ENCODE results near the gene STAT6.

STAT6 gene

DNA sequence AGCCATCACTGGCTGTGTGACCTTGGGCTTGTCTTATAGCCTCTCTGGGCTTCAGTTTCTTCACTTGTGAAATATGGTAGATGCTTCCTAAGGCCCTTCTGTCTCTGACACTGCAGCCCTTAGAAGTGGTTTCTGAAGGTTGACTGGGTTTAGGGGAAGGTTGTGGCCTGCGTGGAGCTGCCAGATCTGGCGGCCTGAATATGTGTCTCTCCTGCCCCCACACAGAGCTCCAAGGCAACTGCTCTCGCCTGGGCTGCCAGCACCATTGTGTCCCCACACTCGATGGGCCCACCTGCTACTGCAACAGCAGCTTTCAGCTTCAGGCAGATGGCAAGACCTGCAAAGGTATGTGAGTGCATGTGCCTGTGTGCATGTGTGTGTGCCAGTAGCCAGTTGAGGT lies 32.3 kb upstream of the STAT6 start:
- DNase-seq: no peak

DNA sequence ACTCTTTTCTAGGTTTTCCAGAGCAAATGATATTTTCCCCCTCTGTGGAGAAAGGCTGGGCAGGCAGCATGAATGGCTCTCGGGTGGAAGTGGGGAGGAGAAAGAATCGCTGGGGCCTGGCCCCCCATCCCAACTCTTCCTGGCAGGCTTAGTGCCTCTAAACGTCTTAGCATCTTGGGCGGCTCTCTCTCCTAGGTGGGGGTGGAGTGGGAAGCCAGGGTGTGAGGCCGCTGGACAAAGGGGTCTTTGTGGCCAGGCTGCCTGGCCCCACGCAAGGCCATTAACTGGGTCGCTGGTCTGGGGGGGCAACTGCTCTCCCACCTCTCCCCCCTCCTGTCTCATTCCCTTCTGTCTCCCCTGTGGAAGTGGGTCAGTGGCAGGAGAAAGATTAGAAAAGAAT lies 31.6 kb upstream of the STAT6 start:
- no peak for DNase-seq

DNA sequence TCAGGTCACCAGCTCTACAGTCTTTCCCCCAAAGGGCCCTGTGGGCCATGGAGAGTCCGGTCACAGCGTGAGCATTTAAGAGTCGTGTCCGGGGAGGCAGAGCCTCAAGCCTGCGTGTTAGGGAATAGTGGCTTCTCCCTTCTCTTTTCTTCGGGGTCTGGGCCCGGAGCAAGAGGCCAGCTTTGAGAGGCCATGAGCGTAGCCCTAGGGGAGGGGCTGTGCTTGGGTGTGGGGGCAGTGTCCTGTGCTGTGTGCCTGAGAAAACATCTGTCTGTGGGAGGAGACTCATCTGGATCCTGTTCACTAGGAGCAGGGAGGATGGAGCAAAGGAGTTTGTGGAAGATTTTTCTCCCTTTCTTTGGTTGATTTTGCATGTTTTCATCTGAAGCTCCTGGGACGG lies 31.0 kb upstream of the STAT6 start:
- DNase-seq: no peak

DNA sequence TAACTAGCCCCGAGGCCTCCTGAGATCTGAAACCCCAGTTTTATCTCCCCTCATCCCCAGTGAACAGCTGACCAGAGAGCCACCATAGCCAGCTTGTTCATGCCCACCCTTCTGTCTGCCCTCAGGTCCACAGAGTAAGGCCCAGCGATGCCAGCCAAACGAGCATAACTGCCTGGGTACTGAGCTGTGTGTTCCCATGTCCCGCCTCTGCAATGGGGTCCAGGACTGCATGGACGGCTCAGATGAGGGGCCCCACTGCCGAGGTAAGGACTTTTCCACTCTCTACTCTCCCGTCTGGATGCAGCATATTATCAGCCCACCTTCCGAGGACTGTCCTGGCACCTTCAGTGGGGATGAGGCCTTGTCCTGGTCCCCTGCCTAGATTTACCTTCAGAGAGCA lies 30.1 kb upstream of the STAT6 start:
- no peak for DNase-seq

DNA sequence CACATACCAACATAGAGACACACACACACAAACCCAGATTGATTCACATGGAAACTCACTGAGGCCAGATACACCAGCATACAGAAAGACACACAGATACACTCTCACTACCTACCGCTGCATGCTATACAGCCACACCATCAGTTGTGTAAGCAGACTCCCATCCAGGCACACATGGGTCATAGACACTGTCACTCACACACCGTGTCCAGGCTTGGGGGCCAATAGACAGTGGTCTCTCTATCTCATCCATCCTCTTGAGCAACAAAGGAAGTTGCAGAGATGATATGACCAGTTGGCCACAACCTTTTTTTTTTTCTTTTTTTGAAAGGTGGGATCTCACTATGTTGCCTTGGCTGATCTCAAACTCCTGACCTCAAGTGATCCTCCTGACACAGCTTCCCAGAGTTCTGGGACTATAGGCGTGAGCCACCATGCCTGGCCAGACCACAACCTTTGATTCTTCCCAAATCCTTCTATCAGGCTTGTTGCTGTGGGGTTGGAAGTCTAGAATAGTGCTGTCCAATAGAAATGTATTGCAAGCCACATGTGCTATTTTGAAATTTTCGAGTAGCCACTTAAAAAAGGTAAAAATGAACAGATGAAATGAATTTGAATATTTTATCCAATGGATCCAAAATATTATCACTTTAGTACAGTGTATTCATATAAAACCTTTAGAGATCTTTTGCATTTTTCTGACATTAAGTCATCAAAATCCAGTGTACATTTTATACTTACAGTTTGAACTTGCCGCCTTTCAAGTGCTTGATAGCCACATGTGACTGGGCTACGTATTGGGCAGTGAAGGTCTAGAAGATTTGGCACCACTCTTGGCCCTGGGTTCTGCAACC lies 28.9 kb upstream of the STAT6 start:
- no peak for DNase-seq

DNA sequence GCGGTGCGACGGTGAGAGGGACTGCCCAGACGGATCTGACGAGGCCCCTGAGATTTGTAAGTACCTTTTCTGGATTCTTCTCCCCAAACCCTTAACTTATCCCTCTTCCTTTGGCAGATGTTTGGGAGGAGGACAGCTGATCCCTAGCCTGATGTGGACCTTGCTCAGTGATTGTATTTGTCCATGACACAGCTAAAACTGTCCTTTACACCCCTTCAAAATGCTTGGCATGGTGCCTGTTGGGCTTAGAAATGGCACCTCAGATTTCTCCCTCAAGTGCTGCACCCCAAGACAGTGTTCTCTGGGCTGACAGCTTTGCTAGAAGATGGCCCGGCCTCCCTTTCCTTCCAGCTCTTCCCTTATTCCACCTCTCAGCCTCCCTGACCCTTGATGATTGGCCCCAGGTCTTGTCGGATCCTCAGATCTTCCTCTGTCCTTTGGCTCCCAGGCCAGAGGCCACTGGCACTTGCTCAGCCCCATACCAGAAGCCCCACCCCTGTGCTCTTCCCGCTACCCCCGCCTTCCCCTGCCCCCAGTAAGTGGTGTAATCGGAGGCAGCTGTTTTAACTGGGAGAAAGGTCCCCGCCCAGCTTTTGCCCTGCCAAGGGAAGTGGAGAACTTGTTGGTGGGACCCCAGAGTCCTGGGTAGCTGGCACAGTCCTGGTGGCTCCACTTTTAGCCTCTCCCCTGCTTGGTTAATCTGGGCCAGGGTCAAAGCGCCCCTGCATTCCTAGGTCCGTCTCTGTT lies 27.5 kb upstream of the STAT6 start:
- no peak for DNase-seq

DNA sequence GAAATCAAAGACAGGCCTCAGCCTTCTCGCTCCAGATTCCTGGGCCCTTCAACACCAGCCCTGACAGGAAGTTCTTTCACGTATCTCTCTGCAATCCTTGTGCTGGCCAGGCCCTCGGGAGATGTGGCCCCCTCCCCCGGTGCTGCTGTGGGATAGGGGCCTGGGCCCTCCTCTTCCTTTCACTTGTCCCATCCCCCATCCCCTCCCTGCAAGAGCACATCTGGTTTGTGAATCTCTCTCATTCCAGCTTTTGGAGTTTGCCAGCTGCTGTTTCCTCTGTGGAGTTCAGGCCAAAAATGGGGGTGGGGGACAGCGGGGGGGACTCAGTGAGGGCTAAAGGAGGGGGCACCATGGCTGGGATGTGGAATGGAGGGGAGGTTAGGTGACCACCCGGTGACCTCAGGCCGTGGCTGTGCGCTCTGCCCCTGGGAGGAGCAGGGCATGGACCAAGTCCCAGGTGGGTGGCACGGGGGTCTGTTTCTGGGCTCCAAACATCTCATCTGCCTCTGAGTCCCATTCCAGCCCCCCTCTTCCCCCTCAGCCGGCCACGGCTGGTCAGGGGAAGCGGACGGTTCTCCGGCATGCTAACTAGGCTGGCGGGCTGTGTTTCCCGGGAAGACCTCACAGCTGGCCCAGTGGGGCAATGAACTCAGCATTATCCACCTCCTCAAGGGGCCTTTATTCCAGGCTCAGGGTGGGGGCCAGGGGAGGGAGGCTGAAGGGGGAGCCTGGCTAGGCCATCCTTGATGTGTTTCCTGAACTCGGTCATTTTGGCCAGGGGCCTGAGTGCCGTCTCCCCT lies 24.6 kb upstream of the STAT6 start:
- no peak for DNase-seq

DNA sequence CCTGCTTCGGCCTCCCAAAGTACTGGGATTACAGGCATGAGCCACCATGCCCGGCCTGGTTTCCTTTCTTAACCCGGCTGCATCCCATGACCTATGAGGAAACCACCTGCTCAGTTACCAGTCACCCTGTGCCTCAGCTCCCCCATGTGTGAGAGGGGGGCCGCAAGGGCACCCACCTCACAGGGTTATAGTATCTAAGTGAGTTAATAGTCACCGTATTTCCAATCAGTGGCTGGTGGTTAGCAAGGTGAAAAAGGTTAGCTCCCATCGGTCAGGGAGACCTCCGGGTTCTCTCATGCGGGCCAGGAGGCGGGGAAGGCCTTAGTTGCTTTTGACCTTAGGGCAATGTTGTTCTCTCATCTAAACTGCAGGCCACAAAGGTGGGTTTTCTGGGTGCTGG lies 23.8 kb upstream of the STAT6 start:
- DNase-seq: no peak

DNA sequence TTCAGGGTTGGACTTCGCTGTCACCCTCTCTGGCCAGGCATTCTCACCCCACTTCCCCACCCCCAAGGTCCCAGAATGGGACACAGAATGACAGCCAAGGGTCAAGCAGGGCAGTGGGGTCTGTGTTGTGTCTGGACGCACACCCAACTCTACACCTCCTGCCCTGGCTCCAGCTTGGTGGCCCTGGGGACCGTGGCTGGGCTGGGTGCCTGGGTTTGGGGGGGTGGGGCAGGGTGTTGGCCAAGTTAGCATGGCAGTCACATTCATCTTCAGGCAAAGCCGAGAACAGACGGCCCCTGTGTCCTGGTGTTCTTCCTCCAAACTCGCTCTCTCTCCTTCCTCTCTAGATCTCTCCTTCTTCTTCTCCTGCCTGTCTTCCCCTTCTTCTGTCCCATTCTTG lies 22.8 kb upstream of the STAT6 start:
- no peak for DNase-seq

DNA sequence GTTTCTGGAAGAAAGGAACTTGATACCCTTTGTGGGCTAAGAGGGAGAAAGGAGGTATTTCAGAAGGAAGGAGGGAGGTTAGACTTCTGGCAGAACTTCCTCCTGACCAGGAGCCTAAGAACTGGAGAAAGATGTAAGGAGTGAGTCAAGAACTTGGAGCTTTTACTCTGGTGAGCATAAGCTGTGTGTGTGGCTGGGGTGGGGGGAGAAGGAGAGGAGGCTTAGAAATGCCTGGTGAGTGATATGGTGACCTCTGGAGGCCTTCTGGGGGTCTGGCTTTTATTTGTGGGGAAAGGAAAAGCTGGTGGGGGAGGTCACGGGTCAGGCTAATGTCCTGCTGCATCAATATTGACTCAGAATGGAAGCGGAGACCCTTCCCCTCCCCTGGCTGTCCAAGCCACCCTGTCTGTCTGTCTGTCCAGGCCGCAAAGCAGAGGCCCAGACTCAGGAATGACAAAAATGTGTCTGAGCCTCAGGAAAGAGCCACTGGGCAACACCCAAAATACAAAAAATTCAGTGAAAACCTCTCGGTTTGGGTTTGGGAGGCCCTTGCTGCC lies 21.9 kb upstream of the STAT6 start:
- DNase-seq: no peak

DNA sequence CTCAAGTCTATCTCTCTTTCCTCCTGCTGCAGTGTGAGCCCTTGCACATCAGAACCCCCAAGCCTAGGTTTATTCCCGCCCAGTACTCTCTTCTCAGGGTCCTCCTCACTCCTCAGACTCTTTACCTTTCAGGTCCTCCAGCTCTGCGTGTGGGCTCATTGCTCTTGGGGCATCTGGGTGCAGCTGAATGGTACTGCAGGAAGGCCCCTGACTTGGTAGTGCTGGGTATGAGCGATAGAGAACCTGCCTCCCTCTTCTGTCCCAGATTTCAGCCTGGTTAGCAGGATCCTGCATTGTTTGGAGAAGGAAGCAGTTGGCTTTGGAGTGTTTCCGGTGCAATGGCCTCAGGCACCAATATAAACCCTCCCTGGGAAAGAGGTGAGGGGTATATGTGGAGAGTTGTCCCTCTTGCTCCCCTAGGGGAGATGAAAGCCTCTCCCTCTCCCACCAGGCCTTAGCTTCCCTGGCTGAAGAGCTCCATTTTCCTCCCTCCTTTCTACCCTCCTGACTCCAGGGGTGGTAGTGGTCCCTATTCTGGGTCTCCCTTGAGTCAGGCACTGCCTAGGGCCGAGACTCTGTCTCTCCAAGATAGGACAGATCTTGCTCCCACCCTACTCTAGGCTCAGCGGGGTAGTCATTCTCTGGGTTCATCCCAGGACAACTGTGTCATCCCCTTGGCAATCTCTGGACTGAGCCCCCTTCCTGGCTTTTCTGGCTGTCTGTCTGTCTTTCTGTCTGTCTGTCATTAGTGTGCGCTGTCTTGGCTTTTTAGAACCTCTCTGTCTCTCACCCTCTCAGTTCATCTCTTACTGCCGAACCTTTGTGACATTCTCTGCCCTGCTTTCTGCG lies 21.0 kb upstream of the STAT6 start:
- no peak for DNase-seq

DNA sequence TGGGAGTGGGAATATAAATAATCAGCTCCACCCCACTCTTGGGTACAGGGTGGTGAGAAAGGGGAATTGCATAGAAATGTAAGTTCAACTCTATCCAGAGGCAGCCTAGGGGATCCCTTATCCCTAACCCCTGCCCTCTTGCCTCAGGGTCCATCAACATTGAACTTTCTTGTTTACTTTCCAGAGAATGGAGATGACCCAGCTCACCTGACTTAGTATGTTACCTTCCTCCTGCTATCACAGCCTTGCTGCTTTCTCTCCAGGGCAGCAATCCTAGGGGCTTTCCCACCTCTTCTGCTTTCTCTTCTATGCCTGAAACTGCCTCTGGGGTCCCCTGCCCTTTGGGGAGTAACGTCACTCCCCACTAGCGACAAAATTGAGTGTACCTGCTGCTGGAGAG lies 19.8 kb upstream of the STAT6 start:
- DNase-seq: no peak

DNA sequence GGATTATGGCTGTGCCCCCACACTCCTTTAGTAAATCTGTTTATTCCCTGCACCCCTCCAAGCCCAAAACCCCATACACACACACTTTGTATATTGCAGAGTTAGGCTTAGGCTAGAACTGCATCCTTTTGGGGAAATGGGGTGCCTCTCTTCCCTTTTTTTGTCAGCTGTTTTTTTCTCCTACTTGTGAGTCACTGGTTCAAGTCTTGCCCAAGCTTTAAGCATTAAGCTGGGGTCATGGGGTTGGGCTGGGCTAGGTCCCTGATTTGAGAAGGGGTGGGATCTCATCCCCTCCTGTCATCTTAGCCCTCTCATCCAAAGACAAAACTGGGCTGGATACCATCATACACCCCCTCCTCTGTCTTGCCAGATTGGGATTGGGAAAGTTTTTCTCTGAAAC lies 18.7 kb upstream of the STAT6 start:
- no peak for DNase-seq

DNA sequence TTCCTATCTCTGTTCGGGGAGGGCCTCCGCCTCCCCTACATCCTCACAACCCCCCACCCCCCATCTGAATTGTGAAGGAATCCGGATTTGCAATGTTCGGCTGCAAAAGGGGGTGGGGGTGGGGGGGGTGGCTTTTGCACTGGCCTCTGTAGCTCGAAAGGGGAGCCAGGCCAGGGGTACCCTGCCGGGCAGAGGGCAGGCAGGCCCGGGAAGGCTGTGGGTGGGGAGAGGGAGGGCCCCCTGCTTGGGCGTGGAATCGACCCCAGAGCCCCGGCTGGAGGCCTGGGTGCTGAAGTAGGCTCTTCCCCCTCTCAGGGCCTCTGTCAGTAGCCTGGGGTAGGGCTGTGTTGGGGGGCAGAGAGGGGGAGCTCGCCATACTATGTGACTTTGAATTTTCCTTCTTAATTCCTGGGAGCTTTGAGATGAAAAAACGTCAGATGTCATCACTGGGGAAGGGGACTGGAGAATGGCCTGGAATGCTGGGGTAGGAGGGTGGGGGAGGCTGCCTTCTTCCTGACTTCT lies 18.2 kb upstream of the STAT6 start:
- DNase-seq: no peak

DNA sequence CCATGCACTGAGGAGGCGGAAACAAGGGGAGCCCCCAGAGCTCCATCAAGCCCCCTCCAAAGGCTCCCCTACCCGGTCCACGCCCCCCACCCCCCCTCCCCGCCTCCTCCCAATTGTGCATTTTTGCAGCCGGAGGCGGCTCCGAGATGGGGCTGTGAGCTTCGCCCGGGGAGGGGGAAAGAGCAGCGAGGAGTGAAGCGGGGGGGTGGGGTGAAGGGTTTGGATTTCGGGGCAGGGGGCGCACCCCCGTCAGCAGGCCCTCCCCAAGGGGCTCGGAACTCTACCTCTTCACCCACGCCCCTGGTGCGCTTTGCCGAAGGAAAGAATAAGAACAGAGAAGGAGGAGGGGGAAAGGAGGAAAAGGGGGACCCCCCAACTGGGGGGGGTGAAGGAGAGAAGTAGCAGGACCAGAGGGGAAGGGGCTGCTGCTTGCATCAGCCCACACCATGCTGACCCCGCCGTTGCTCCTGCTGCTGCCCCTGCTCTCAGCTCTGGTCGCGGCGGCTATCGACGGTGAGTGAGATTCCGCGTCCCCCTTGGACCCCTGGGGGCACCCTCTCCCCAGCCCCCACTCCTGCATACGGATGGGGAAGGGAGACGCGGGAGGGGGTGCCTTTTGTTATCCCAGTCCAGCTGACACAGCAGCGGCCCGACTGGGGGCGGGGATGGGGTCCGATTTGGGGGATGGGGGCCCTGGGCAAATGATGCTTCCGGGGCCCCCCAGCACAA lies 17.5 kb upstream of the STAT6 start:
- DNase-seq: no peak

DNA sequence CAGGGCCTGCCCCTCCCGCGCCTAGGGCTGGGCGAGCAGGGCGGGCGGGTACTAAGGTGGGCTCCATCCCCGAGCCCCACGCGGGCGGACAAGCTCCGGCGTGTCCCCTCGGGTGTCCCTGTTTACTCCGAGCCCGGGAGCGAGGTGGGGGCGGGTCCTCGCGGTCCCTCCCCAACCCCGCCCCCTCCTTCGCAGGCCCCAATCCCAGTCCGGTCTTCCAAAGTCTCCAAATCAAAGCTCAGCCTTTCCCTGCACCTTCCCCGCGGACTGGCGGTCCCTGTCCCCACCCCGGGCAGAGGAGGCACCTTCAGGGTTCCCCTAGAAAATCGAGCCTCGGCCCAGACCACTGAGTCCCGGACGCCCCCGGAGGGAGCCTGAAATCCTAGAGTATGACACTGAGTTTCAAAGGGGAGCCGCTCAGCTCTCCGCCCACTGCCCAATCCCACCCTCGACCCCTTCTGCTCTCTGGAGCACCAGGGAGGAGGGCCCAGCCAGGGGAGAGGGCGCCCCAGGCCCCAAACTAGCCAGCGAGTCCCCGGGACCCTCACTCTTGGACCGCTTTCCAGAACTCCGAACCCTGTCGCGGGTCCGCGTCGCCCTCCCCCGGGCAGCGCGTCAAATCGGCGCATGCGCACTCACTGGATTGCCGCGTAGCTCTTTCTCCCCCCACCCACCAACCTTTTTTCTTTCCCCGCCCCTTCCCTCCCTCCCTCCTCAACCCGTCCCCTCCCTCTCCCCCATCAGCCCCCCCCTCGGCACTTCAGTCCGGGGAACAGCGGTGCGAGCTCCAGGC lies 16.8 kb upstream of the STAT6 start, which contains the start of gene LRP1:
TSS of gene LRP1 (plus strand) at position 758 of the 793 bp plus-strand sequence. CDS start 482 bp downstream, outside the sequence.
- DNase-seq: peak; percentile 63

DNA sequence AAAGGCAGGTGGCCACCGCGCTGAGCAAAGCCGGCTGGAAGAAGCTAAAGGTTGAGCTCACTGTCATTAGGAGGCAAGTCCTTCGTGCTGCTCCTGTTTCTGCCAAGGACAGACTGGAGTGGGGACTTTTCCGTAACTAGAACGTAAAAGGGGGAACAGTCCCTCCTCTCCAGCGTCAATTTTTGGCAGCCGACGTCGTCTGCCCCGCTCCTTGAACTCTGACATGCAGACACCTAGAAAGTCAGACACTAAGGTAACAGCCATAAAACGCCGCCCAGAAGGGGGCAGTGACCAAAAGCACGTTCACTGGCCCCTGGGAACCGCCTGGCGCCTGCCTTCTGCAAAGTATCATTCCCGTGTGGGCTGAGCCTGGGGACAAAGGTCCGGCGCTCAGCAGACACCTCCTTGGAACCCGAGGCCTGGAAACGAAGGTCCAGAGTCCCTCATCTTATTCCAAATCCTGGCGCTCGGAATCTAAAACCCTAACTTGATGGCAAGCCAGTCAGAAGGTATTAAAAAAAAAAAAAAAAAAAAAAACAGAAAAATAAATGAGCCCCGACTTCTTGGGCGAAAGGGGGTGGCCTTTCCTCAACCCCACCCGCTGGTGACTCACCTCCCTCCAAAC lies 16.1 kb upstream of the STAT6 start:
- no peak for DNase-seq

DNA sequence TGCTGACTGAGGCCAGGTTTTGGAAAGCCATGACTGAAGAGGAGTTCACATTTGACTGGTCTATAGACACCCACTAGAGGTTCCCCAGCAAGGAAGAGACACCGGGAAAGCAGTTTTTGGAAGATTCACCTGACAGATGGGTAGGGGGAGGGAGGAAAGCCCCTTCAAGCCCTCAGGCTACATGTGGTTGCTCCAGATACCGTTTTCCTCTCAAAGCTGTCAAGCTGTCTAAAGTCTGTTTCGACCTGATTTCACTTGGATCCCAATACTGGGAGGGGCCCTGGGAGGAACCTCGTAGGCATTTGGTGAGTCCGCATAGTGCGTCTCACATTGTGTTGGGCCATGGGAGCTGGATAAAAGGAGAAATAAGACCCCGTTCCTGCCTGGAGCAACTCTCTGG lies 15.4 kb upstream of the STAT6 start:
- DNase-seq: no peak

DNA sequence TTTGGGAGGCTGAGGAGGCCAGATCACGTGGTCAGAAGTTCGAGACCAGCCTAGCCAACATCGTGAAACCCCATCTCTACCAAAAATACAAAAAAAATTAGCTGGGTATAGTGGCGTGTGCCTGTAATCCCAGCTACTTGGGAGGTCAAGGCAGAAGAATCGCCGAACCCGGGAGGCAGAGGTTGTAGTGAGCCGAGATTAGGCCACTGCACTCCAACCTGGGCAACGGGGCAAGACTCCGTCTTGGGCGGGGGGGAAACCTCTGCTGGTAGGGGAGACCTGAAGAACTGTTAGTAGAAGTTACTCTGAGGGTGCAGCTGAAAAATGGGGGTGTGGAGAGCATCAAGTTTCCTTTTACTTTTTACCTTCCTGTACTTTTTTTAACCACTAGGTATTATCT lies 14.9 kb upstream of the STAT6 start:
- DNase-seq: no peak

All from NCI-H2227 treated with DMSO at 0.1 percent for 48 hours (cell line).